Upper lobe of left lung (tissue), 4 donors: ENCODE measurements around the gene FLT3LG.

ENCODE experiments used
- CTCF ChIP-seq, 6 experiments: fragments of 450-650 bp in 4 of 6; fragments of 200-600 bp in 2 of 6; sonication (generic) in 2 of 6; IDR thresholded peaks; one replicate each; pipeline ENCODE4 v1.5.1; 2016 to 2019; ENCODE audit warnings: antibody characterized with exemption in 6 of 6
- EP300 ChIP-seq, 4 donors: sonication (generic); formaldehyde crosslinking; IDR thresholded peaks; one replicate each; pipeline ENCODE4 v1.5.1; 2017; ENCODE audit warnings: antibody characterized with exemption in 4 of 4, control low read depth in 2 of 4
- POLR2A ChIP-seq, 4 donors: fragments of 450-650 bp; IDR thresholded peaks; one replicate each; pipeline ENCODE4 v1.5.1; 2016 to 2017; ENCODE audit warnings: antibody characterized with exemption in 4 of 4, mild to moderate bottlenecking in 2 of 4

GRCh38 chr19:49432141-49433073 lies 41.6 kb upstream of the FLT3LG start:
- TF ChIP-seq POLR2A (IDR thresholded peaks at IDR 0.05) = no peak
- TF ChIP-seq CTCF (IDR thresholded peaks at IDR 0.05) = no peak
- TF ChIP-seq EP300 (IDR thresholded peaks at IDR 0.05) = no peak
